Measurements from ENCODE around the gene RNF169.

DNA sequence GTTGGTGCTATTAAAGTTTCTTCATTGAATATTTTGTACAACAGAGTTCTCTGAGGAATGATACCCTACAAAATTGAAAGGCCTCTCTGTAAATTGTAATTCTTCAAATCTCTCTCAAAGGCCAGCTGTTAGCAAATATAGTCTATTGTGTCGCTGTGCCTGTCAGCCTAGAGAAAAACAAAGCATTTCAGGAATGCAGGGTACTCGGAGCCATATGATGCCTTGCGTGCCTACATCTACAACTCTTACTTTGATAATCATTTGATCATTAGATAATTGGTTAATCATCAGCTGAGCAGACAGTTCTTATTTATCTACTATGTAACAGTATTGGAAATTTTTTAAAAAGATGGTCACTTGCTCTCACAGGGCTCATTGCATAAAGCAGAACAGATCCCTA, 67.3 kb downstream of the RNF169 start:
- TF ChIP-seq POLR2A (IDR thresholded peaks at IDR 0.05; ENCODE audit: low read depth, low read length) (no peak), POLR2AphosphoS5 (IDR thresholded peaks at IDR 0.05; ENCODE audit: low read depth, low read length) (no peak)
